H1 (cell line): ENCODE results near the gene FAM177B. TPM values are rescaled to one million over a fixed set of nuclear protein-coding genes. Genes with fewer than 3 reads are reported as not detected.

Source experiments
- CTCF ChIA-PET: fragments of 300-600 bp; sonication (Branson Sonifier 250); formaldehyde crosslinking; loops from one replicate; lab custom pipeline; 2021; ENCODE audit not compliant: partially characterized antibody; lab: Charles Lee
- POLR2A ChIA-PET: fragments of 300-600 bp; sonication (Branson Sonifier 250); formaldehyde crosslinking; loops from one replicate; lab custom pipeline; 2021; ENCODE audit warnings: inconsistent platforms; ENCODE audit not compliant: partially characterized antibody; lab: Charles Lee
- DNase-seq, 2 experiments: peaks; one replicate each; pipeline versions ENCODE4 v3.0.0 to v3.0.0-alpha.2; 2010 to 2022; ENCODE audit warnings: low spot score in 2 of 2, low read depth in 1 of 2, mixed read lengths in 1 of 2
- FAIRE-seq: peaks from 2 replicates; lab custom pipeline; 2011; peaks lifted over from hg19 to GRCh38; lab: Jason Lieb, UNC
- H2AFZ ChIP-seq: 2 replicates; pipeline ENCODE4 v1.8.1; 2012; ENCODE audit warnings: low read length, inconsistent platforms
- H2AK5ac ChIP-seq: 2 replicates; pipeline ENCODE4 v1.6.1; 2013; ENCODE audit warnings: low read depth, low read length
- H2BK120ac ChIP-seq: replicated peaks from 2 replicates; pipeline ENCODE3; 2013; ENCODE audit warnings: low read depth, low read length, inconsistent platforms
- H2BK12ac ChIP-seq: 2 replicates; pipeline ENCODE4 v1.6.1; 2013; ENCODE audit warnings: low read depth, low read length
- H2BK15ac ChIP-seq: 2 replicates; pipeline ENCODE4 v1.6.1; 2013; ENCODE audit warnings: low read length
- H2BK20ac ChIP-seq: 2 replicates; pipeline ENCODE4 v1.6.1; 2013; ENCODE audit warnings: low read length
- H2BK5ac ChIP-seq: 2 replicates; pipeline ENCODE4 v1.6.1; 2013; ENCODE audit warnings: low read depth, low read length
- H3K14ac ChIP-seq: 2 replicates; pipeline ENCODE4 v1.6.1; 2013; ENCODE audit warnings: inconsistent platforms; ENCODE audit not compliant: insufficient read length
- H3K18ac ChIP-seq: 2 replicates; pipeline ENCODE4 v1.6.1; 2013; ENCODE audit warnings: low read length; ENCODE audit errors: extremely low read depth
- H3K23ac ChIP-seq: 2 replicates; pipeline ENCODE4 v1.6.1; 2013; ENCODE audit warnings: inconsistent platforms; ENCODE audit not compliant: insufficient read length
- H3K23me2 ChIP-seq: 2 replicates; pipeline ENCODE4 v1.6.1; 2013; ENCODE audit warnings: low read depth, low read length
- H3K27ac ChIP-seq: 2 replicates; pipeline ENCODE4 v1.6.1; 2011; ENCODE audit warnings: low read depth, low read length, inconsistent platforms
- H3K27me3 ChIP-seq, 4 experiments: replicated peaks in 1 of 4; 1 replicate in 1 of 4; 2 replicates in 3 of 4; pipeline versions ENCODE4 v1.6.1 to v1.8.1; 2011 to 2013; ENCODE audit warnings: low read length in 3 of 4, mild to moderate bottlenecking in 3 of 4, inconsistent platforms in 2 of 4, mixed read lengths in 2 of 4, moderate library complexity in 1 of 4; ENCODE audit not compliant: control insufficient read depth in 3 of 4, insufficient read depth in 3 of 4; ENCODE audit errors: extremely low read depth in 1 of 4
- H3K36me3 ChIP-seq, 4 experiments: 2 replicates each; pipeline versions ENCODE4 v1.6.1 to v1.8.1; 2011 to 2013; ENCODE audit warnings: mild to moderate bottlenecking in 4 of 4, low read length in 3 of 4, moderate library complexity in 2 of 4, control low read depth in 1 of 4, inconsistent platforms in 1 of 4; ENCODE audit not compliant: insufficient read depth in 4 of 4, control insufficient read depth in 2 of 4
- H3K4ac ChIP-seq: replicated peaks from 2 replicates; pipeline ENCODE3; 2013; ENCODE audit warnings: low read length, low read depth, mixed read lengths, inconsistent platforms; ENCODE audit not compliant: insufficient read length
- H3K4me1 ChIP-seq, 4 experiments: replicated peaks in 1 of 4; 1 replicate in 1 of 4; 2 replicates in 3 of 4; pipeline versions ENCODE4 v1.6.1 to v1.8.1; 2011 to 2013; ENCODE audit warnings: low read length in 3 of 4, inconsistent platforms in 2 of 4, mixed read lengths in 1 of 4; ENCODE audit not compliant: insufficient read depth in 4 of 4, control insufficient read depth in 3 of 4
- H3K4me2 ChIP-seq, 2 experiments: 2 replicates each; pipeline versions ENCODE4 v1.6.1 to v1.8.1; 2011 to 2013; ENCODE audit warnings: low read depth in 2 of 2, low read length in 2 of 2, control low read depth in 1 of 2, inconsistent platforms in 1 of 2, mild to moderate bottlenecking in 1 of 2; ENCODE audit not compliant: insufficient read depth in 1 of 2
- H3K4me3 ChIP-seq, 4 experiments: fragments of 200-600, 300-600 bp in 1 of 4; sonication (generic), shearing (Covaris generic), sonication (Bioruptor Twin) in 1 of 4; 2 replicates each; pipeline versions ENCODE4 v1.5.1 to v1.8.1; 2011 to 2016; ENCODE audit warnings: low read length in 4 of 4, low read depth in 3 of 4, control low read depth in 2 of 4, inconsistent platforms in 2 of 4, mild to moderate bottlenecking in 2 of 4, mixed read lengths in 1 of 4, moderate library complexity in 1 of 4; ENCODE audit not compliant: insufficient read depth in 2 of 4; ENCODE audit errors: extremely low read depth in 1 of 4
- H3K56ac ChIP-seq: replicated peaks from 2 replicates; pipeline ENCODE3; 2013; ENCODE audit warnings: low read depth, mild to moderate bottlenecking, mixed read lengths, low read length, inconsistent platforms; ENCODE audit not compliant: insufficient read length
- H3K79me1 ChIP-seq: 2 replicates; pipeline ENCODE4 v1.6.1; 2013; ENCODE audit warnings: low read depth, low read length, control low read depth
- H3K79me2 ChIP-seq, 2 experiments: 2 replicates each; pipeline versions ENCODE4 v1.6.1 to v1.8.1; 2012 to 2013; ENCODE audit warnings: low read length in 2 of 2, mild to moderate bottlenecking in 2 of 2, inconsistent platforms in 1 of 2; ENCODE audit not compliant: insufficient read depth in 2 of 2, control insufficient read depth in 1 of 2
- H3K9ac ChIP-seq, 4 experiments: replicated peaks in 1 of 4; 1 replicate in 1 of 4; 2 replicates in 3 of 4; pipeline versions ENCODE4 v1.6.1 to v1.8.1; 2011 to 2013; ENCODE audit warnings: low read depth in 3 of 4, low read length in 3 of 4, control low read depth in 2 of 4, mild to moderate bottlenecking in 2 of 4, moderate library complexity in 2 of 4, inconsistent platforms in 1 of 4; ENCODE audit errors: extremely low read depth in 1 of 4
- H3K9me3 ChIP-seq, 2 experiments: 2 replicates each; pipeline versions ENCODE4 v1.6.1 to v1.8.1; 2012 to 2013; ENCODE audit warnings: mild to moderate bottlenecking in 2 of 2, moderate library complexity in 2 of 2, control low read depth in 1 of 2, inconsistent platforms in 1 of 2, low read depth in 1 of 2, low read length in 1 of 2, mixed read lengths in 1 of 2; ENCODE audit not compliant: insufficient read depth in 2 of 2
- H4K20me1 ChIP-seq, 2 experiments: replicated peaks in 1 of 2; 2 replicates each; pipeline versions ENCODE3 to v1.8.1; 2011 to 2013; ENCODE audit warnings: inconsistent platforms in 2 of 2, low read length in 2 of 2, mild to moderate bottlenecking in 1 of 2; ENCODE audit not compliant: insufficient read depth in 2 of 2, control insufficient read depth in 1 of 2
- H4K5ac ChIP-seq: 2 replicates; pipeline ENCODE4 v1.6.1; 2013; ENCODE audit warnings: low read length, low read depth, mixed read lengths, inconsistent platforms; ENCODE audit not compliant: insufficient read length
- H4K8ac ChIP-seq: 2 replicates; pipeline ENCODE4 v1.8.0; 2013; ENCODE audit warnings: mild to moderate bottlenecking, moderate library complexity, low read length, inconsistent platforms; ENCODE audit not compliant: insufficient read depth; ENCODE audit errors: extremely low read depth
- H4K91ac ChIP-seq: replicated peaks from 2 replicates; pipeline ENCODE3; 2013; ENCODE audit warnings: low read length, mixed read lengths, inconsistent platforms; ENCODE audit not compliant: insufficient read length
- CEBPB ChIP-seq: IDR thresholded peaks from 2 replicates; pipeline ENCODE4 v1.6.1; 2012; ENCODE audit warnings: low read depth, low read length
- SIN3A ChIP-seq, 2 experiments: IDR thresholded peaks in 1 of 2; conservative IDR thresholded peaks in 1 of 2; 2 replicates each; pipeline ENCODE4 v1.6.1; 2011 to 2012; ENCODE audit warnings: low read length in 2 of 2, improper control_type of control experiment in 1 of 2, low read depth in 1 of 2, mild to moderate bottlenecking in 1 of 2
- WGBS, 2 experiments: shearing (Covaris generic) in 1 of 2; methylation state at CpG; one replicate each; pipeline versions ENCODE4 v1.1.6 to v1.1.7; 2013 to 2015; ENCODE audit warnings: low lambda C conversion rate in 2 of 2, mixed read lengths in 2 of 2, inconsistent platforms in 1 of 2, low coverage in 1 of 2, missing lambda C conversion rate in 1 of 2; ENCODE audit not compliant: insufficient replicate concordance in 2 of 2, insufficient coverage in 1 of 2, insufficient read length in 1 of 2; ENCODE audit errors: extremely low coverage in 1 of 2, missing lambda C conversion rate in 1 of 2; 5-methylcytosine and 5-hydroxymethylcytosine counted together
- polyA plus RNA-seq, 7 experiments: library from polyadenylated mRNA; depleted of rRNA in 3 of 7; stranded (reverse) in 5 of 7; unstranded in 2 of 7; fragments of >200 nt in 5 of 7; fragments of 200-250 nt in 2 of 7; gene quantifications; 1 replicate in 5 of 7; 2 replicates in 1 of 7; 4 replicates in 1 of 7; pipeline versions ENCODE4 v1.2.1 to v1.2.3, GENCODE V29; 2011 to 2013; ENCODE audit warnings: missing spikeins in 2 of 7, mixed read lengths in 2 of 7
- total RNA-seq: library from RNA; stranded (reverse); fragmentation: NEBNext Ultra II Directional; extraction: Animal tissue kit (Norgen Biotek cat#: 25700); gene quantifications from 2 replicates; pipeline ENCODE4 v1.2.1, GENCODE V29; 2021
- TF ChIP-seq, protein P1 (sequence below): IDR thresholded peaks from 2 replicates; pipeline ENCODE4 v1.6.1; 2011; ENCODE audit warnings: low read depth, mild to moderate bottlenecking, low read length; ENCODE audit not compliant: insufficient read depth

Gene FAM177B
- total and polyA plus RNA-seq, 2 of the 8 experiments (the other 6 are each of a cell fraction or from before 2014, with no cell fraction given), result 0.06 TPM; not detected in 1

- FAIRE-seq, result no peak
- WGBS, 2 experiments, result 80% methylated on average over 1 of the region's 1 CpG; no CpG with 5 or more reads in 1 of the 2 experiments
- H2BK5ac ChIP-seq, result no peak overlapping the region
Measured at GRCh38 chr1:222786121-222786520, 49.1 kb downstream of the FAM177B start.

More at GRCh38 chr1:222786121-222786520, 49.1 kb downstream of the FAM177B start:
- H3K9ac ChIP-seq, result no peak overlapping the region
- no peak overlapping the region for H4K91ac ChIP-seq
- H4K20me1 ChIP-seq, result no peaks in the 10 kb centered on the region
- ChIA-PET CTCF (interaction anchor here (1.2 to 4.6 kb wide), 6 partner anchors 9 to 344 kb away, joined by 3 to 22 read pairs (median 4); no protein-coding TSS in a partner anchor), POLR2A (no interaction called here)
- H4K5ac ChIP-seq, result no peak overlapping the region
- no peaks in the 10 kb centered on the region for H3K23me2 ChIP-seq
- no peak overlapping the region for H3K4me2 ChIP-seq
- H3K36me3 ChIP-seq, result no peaks in the 10 kb centered on the region
- H3K4ac ChIP-seq, result no peak overlapping the region
- H2BK120ac ChIP-seq, result no peak overlapping the region
- no peak overlapping the region for H3K18ac ChIP-seq
- TF ChIP-seq, protein P1, sequence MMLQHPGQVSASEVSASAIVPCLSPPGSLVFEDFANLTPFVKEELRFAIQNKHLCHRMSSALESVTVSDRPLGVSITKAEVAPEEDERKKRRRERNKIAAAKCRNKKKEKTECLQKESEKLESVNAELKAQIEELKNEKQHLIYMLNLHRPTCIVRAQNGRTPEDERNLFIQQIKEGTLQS, result no peak
- TF ChIP-seq CEBPB (no peak), SIN3A (conservative IDR thresholded peaks at IDR 0.05 in 1 of 2, IDR thresholded peaks at IDR 0.05 in 1 of 2; ENCODE audit: low read depth in 1 of 2, low read length in 2 of 2) (no peak)
- H3K23ac ChIP-seq, result no peak overlapping the region
- H4K8ac ChIP-seq, result no peak overlapping the region
- H2BK15ac ChIP-seq, result no peak overlapping the region
- H3K4me3 ChIP-seq, result no peak overlapping the region
- no peak overlapping the region for H3K27ac ChIP-seq
- H2BK12ac ChIP-seq, result no peak overlapping the region
- H2BK20ac ChIP-seq, result no peak overlapping the region
- H3K79me1 ChIP-seq, result no peaks in the 10 kb centered on the region
- H3K9me3 ChIP-seq, result no peaks in the 10 kb centered on the region
- H3K27me3 ChIP-seq, result peaks cover 0 to 1% (median 0%) of the 10 kb centered on the region in 4 experiments; a peak in 1 of 7 replicates
- H3K4me1 ChIP-seq, result no peaks in the 10 kb centered on the region
- no peak overlapping the region for H2AFZ ChIP-seq
- no peak overlapping the region for H3K14ac ChIP-seq
- no peak for DNase-seq
- no peak overlapping the region for H2AK5ac ChIP-seq
- no peaks in the 10 kb centered on the region for H3K79me2 ChIP-seq
- no peak overlapping the region for H3K56ac ChIP-seq
